ENCODE measurements around the gene PLCG1. TPM values are rescaled to one million over a fixed set of nuclear protein-coding genes. Genes with fewer than 3 reads are reported as not detected.
A peak's percentile ranks its signal among the peaks of the same experiment; 100 is the strongest.

Gene PLCG1
- total and polyA plus RNA-seq, 3 donors from 2014 or later, result 118 to 186 (median 184) TPM

DNA sequence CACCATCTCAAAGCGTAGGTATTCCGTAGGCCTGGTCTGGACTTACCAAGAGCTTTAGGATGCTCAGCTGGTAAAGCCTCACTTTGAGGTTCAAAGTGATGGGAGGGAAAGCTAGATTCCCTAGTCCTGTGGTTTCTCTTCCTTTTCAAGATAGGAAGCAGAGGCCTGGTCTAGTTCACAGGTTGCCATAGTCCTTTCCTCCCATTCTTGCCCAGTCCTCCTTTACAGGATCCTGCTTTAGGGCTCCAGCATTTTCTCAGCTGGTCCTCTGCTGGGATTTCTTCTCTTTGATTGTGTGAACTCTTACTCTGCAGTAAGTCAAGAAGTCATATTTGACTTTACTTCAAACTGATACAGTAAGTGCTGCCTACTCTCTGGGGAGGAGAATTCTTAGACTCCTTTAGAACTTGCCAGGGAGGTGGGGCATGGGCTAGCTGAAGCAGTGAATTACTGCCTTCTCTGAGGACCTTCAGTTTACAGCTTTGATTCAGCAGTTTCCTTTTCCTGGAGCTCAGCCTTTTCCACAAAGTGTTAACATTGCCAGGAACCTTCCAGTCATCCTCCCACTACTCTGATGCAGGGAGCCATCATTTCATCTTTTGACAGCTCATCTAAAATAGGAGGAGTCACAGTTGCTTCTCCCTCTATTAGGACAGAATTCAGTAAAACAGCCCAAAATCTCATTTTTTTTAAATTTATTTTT, 42.8 kb upstream of the PLCG1 start:
- WGBS, 2 donors, result 94 to 95% methylated on average over 2 of the region's 2 CpGs
- Histone ChIP-seq H3K4me3 (no peak overlapping the region), H3K4me1 (no peaks in the 10 kb centered on the region), H3K27ac (no peak overlapping the region), H3K9me3 (no peaks in the 10 kb centered on the region), H3K36me3 (ENCODE audit: low read depth, missing control alignments) (no peaks in the 10 kb centered on the region), H3K27me3 (no peaks in the 10 kb centered on the region)
- TF ChIP-seq, protein P1, sequence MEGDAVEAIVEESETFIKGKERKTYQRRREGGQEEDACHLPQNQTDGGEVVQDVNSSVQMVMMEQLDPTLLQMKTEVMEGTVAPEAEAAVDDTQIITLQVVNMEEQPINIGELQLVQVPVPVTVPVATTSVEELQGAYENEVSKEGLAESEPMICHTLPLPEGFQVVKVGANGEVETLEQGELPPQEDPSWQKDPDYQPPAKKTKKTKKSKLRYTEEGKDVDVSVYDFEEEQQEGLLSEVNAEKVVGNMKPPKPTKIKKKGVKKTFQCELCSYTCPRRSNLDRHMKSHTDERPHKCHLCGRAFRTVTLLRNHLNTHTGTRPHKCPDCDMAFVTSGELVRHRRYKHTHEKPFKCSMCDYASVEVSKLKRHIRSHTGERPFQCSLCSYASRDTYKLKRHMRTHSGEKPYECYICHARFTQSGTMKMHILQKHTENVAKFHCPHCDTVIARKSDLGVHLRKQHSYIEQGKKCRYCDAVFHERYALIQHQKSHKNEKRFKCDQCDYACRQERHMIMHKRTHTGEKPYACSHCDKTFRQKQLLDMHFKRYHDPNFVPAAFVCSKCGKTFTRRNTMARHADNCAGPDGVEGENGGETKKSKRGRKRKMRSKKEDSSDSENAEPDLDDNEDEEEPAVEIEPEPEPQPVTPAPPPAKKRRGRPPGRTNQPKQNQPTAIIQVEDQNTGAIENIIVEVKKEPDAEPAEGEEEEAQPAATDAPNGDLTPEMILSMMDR (IDR thresholded peaks at IDR 0.05), result no peak
- no peak for TF ChIP-seq POLR2A (IDR thresholded peaks at IDR 0.05)
- intact Hi-C loops (cut with DNase I; ENCODE audit: low total_unique reads), result no loop called here
- no peak for DNase-seq

DNA sequence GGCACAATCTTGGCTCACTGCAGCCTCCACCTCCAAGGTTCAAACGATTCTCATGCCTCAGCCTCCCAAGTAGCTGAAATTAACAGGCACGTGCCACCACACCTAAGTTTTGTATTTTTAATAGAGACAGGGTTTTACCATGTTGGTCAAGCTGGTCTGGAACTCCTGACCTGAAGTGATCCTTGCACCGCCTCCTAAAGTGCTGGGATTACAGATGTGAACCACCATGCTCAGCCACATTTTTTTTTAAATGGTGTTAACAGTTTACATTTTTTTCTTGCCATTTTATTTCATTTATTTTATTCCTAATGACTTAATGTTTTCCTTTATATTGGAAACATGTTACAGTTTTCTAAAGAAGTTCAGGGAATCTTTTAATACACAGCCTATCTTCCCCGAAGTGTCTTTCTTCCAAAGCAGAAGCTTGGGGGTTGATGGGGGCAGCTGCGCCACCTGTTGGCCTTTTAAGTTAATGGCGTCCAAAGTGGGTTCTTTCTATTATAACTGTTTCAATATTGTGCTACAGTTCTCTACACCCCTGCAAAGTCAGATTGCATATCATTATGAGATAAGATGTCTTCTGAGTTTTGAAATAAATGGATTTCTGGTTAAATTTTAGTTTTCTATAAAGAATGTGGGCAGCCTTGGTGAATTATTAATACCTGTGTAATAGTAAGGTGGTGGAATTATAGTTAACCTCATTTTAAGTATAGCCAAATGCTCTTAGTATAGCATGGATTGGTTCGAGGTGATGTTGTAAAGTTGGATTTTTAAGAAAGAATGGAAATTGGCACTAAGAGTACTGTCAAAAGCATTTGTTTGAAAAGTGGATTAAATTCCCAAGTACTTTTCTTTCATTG, 42.0 kb upstream of the PLCG1 start:
- TF ChIP-seq POLR2A (IDR thresholded peaks at IDR 0.05), result no peak
- TF ChIP-seq, protein P1 (IDR thresholded peaks at IDR 0.05), result peak; percentile 60 to 89 (median 72)
- intact Hi-C loops (cut with DNase I; ENCODE audit: low total_unique reads), result no loop called here
- Histone ChIP-seq H3K4me3 (no peak overlapping the region), H3K27ac (no peak overlapping the region), H3K27me3 (no peaks in the 10 kb centered on the region), H3K36me3 (ENCODE audit: low read depth, missing control alignments) (no peaks in the 10 kb centered on the region), H3K4me1 (no peaks in the 10 kb centered on the region), H3K9me3 (no peaks in the 10 kb centered on the region)
- 50 to 53% methylated on average over 7 of the region's 7 CpGs for WGBS, 2 donors
- DNase-seq, result peak; percentile 64

DNA sequence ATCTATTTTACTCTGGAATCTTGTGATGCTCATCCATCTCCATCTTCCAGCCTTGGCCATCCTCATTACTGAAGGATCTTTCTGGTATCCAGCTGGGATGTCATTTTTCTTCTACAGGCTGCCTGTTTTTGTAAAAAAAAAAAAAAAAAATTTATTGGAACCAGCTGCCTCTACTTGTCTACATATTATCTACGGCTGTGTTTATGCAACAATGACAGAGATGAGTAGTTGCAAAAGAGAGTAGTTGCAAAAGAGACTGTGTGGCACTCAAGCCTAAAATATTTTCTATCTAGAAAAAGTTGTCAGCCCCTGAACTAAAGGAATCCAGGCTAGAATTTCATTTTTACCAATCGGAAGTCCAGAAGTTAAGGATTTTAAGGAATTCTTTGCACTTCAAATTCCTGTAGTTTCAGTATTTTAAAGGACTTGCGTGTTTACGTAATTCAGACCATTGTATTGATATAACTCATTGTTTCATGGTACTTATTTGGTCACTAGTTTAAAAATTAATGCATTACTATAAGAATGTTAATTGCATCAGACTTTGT, 38.6 kb upstream of the PLCG1 start:
- intact Hi-C loops (cut with DNase I; ENCODE audit: low total_unique reads), result no loop called here
- WGBS, 2 donors, result 88 to 92% methylated on average over 4 of the region's 4 CpGs

DNA sequence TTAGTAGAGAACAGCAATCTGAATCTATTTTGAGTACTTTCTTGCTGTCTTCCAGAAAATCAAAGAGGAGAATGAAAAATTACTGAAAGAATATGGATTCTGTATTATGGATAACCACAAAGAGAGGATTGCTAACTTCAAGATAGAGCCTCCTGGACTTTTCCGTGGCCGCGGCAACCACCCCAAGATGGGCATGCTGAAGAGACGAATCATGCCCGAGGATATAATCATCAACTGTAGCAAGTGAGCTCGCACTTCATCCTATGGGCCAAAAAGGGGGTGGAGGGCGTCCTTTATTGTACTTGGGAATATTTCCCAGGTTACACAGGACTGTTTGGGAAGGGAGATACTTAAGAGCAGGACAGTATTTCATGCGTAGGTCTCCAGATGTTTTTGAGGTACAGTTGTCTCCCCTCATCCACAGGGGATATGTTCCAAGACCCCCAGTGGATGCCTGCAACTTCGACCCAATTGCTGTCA, 37.3 kb upstream of the PLCG1 start:
- no peak for DNase-seq
- no peaks in the 10 kb centered on the region for H3K27me3 ChIP-seq
- 88 to 90% methylated on average over 9 of the region's 9 CpGs for WGBS, 2 donors
- H3K4me3 ChIP-seq, result no peak overlapping the region
- no peaks in the 10 kb centered on the region for H3K36me3 ChIP-seq (ENCODE audit: low read depth, missing control alignments)
- intact Hi-C loops (cut with DNase I; ENCODE audit: low total_unique reads), result no loop called here
- no peaks in the 10 kb centered on the region for H3K4me1 ChIP-seq
- no peak overlapping the region for H3K27ac ChIP-seq
- no peaks in the 10 kb centered on the region for H3K9me3 ChIP-seq
- TF ChIP-seq, protein P1 (IDR thresholded peaks at IDR 0.05), result no peak
- no peak for TF ChIP-seq POLR2A (IDR thresholded peaks at IDR 0.05)

More for the DNA sequence above, 38.6 kb upstream of the PLCG1 start:
- H3K27me3 ChIP-seq, result no peaks in the 10 kb centered on the region
- H3K36me3 ChIP-seq (ENCODE audit: low read depth, missing control alignments), result no peaks in the 10 kb centered on the region
- no peak overlapping the region for H3K4me3 ChIP-seq
- H3K4me1 ChIP-seq, result no peaks in the 10 kb centered on the region
- H3K27ac ChIP-seq, result no peak overlapping the region
- no peak for DNase-seq
- H3K9me3 ChIP-seq, result no peaks in the 10 kb centered on the region
- TF ChIP-seq, protein P1 (IDR thresholded peaks at IDR 0.05), result no peak
- TF ChIP-seq POLR2A (IDR thresholded peaks at IDR 0.05), result no peak
